Activated naive CD4-positive, alpha-beta T cell treated with anti-CD3 and anti-CD28 coated beads, Interleukin-2, amount 10 ng/mL, durations not matched to agents 5 hours and 36 hours (primary cell): Measurements from ENCODE around the gene DDX18. TPM values are rescaled to one million over a fixed set of nuclear protein-coding genes. Genes with fewer than 3 reads are reported as not detected.

Experiments
- total RNA-seq, 2 experiments: library from RNA; stranded (reverse); gene quantifications; one replicate each; pipeline ENCODE4 v1.2.3, GENCODE V29; 2021

Gene DDX18
- 10 to 100 TPM; 74.9 to 77.0 TPM for total RNA-seq

DNA sequence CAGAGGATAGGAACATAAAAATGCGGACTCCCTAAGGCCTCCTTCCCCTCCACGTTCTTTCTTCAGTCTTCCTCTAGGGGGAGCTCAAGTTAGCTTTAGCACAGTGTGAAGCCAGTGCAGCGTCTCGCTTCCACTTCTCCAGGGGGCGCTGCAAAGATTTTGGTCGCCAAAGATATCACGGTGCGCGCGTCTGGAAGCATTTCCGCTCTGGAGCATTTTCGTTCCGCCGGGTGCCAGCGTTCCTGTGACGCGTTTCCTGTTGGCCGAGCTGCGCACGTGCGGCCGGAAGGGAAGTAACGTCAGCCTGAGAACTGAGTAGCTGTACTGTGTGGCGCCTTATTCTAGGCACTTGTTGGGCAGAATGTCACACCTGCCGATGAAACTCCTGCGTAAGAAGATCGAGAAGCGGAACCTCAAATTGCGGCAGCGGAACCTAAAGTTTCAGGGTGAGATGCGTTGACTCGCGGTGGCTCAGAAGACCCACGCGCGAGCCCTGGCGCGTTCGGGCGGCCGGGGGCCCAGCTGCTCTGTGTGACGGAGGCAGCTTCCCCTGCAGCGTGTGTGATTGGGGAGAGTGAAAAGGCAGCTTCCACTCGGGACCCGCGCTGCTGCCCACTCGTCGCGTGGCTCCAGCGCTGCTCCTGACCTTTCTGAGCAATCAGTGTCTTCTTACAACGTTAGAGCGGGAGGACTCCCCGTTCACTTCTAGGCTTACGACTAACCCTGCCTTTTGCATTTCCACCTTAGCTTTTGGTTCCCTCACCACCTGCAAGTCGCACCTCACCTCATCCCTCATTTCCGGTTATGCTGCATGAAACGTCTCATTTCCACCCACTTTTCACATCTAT is at the start of gene DDX18:
Gene DDX18 (plus strand): TSS at position 275 of the 848 bp plus-strand sequence. CDS start 87 bp downstream, at position 362.

Other genes starting within 250 kb of the DDX18 start
- gene CCDC93, start 199.4 kb downstream of the DDX18 start, total RNA-seq = 10 to 100 TPM; 31.7 to 31.8 TPM